Measurements from ENCODE around the gene TTYH1.

Gene TTYH1

DNA sequence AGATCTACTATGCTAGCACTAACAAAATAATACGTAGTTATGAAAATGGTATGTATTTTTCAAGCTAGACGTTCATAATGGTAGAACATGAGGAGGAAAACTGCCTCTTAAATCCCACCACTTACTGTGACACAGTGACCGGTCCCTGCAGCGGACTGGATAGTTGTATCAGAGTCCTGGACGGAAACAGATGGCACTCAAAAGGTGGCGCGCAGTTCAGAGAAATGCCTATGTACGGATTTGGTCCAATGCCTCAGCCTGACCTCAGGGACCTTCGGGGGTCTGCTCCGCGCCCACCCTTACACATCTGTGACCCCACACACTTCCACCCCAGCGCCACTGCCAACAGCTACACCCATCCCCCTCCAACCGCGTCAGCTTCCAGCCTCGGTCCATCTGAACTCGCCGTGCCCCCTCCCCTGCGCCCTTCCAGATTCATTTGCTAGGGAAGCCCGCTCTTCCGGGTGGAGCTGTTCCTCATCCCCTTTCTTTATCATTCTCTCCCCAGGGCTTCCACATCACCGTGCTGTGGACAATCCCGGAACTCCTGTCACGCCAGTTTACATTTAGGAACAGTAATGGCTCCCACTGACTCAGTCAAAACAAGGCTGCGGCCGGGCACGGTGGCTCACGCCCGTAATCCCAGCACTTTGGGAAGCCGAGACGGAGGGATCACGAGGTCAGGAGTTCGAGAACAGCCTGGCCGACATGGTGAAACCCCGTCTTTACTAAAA lies 32.9 kb downstream of the TTYH1 start:
- no peak for FAIRE-seq

DNA sequence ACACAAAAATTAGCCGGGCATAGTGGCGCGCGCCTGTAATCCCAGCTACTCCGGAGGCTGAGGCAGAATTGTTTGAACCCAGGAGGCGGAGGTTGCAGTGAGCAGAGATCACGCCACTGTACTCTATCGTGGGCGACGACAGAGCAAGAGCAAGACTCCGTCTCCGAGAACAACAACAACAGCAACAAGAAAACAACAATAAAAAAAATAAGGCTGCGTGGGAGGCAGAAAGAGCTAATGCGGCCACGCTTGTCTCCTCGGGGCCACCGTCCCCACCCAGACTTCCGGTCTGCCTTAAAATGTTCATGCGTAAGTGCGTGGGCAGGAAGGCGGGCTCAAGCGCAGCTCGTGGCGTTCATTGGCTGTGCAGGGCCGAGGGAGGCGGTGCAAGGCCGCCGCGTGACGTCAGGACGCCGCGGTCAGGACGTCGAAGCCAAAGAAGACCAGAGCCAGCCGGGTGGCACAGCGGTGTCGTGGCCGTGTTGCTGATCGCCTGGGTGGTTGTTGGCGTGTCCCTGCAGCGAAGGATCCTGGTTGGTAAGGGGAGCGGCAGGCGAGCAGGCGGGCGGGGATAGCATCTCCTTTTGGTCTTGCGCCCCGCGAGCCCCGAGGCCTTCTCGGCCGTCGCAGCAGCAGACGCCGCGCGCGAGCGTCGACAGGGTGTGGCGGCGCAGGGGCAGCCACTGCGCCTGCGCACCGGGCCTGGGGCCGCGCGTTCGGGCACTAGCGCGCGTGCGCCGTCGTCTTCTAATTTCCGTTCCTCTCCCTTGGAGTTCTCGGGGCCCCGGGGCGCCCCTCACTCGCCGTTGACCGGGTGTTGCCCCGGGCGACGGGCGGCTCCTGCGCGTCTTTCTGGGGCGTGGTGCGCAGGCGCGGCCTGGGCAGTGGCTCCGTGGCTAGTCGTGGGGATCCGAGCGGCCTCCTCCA lies 33.8 kb downstream of the TTYH1 start, which contains the start of gene LENG8:
LENG8 (plus strand) TSS at position 426 of the 927 bp plus-strand sequence. CDS start 2,146 bp downstream, outside the sequence.
- FAIRE-seq: peak; percentile 94

DNA sequence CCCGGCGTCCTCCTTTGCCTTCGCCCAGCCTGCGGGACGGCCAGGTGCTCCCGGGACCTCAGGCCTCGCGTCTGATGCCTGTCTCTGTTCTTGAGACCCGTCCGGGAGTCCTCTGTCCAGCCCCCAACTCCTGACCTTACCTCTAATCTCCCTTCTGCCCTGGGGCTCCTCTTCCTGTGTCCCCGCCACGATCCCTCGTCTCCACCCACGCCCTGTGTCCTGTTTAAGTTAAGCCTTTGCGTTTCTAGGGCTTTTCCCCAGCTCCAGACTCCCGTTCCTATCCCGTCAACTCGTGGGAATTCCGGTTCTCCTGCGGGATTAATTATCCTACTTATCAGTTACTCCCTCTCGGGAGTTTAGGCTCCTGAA lies 34.4 kb downstream of the TTYH1 start:
- FAIRE-seq: no peak

DNA sequence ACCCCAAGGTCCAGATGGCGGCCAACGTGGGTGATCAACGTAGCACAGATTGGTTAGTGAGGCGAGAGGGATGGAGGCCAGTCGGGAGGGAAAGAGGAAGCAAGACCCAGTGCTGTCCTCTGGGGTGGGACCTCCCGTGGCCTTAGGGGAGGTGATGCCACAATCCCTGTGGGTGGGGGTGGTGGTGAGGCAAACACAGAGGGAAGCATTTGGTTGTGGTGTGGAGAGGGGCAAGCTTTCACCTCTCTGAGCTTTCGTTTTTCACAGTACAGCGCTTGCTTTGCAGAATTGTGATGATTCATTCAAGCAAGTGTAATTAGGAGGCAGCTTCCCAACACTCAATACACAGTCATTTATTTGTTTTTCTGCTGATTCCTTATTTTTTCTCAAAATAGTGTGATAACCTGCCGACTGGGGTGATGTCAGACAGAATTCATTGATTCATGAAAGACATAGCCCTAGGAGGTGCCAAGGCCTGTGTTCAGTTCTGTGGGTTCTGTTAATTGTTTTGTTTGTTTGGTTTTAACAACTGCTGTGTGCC lies 36.1 kb downstream of the TTYH1 start:
- FAIRE-seq: no peak

DNA sequence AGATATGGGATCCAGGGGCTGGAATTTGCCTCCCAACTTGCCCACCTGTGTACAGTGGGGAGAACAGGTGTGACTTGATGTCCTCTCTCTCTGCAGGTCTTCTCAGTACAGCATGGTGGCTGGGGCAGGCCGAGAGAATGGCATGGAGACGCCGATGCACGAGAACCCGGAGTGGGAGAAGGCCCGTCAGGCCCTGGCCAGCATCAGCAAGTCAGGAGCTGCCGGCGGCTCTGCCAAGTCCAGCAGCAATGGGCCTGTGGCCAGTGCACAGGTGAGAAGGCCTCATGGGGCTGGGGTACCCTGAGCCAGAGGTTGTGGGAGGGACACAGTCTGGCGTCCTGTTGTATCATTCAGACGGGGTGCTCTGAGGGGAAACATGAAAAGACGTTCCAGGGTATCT lies 36.7 kb downstream of the TTYH1 start:
- no peak for FAIRE-seq

DNA sequence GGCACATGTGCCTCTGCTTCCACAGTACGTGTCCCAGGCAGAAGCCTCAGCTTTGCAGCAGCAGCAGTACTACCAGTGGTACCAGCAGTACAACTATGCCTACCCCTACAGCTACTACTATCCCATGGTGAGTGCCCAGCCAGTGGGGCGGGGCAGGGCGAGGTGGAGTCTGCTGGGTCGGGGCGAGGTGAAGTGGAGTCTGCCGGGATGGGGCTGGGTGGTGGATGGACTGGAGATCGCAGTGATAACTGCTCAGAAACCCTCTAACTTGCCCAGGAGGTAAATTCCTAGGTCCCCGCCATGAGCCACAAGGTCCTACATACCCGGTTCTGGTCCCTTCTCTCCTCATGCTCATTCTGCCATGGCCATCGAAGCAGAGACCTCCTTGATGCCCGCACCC lies 37.4 kb downstream of the TTYH1 start:
- no peak for FAIRE-seq

DNA sequence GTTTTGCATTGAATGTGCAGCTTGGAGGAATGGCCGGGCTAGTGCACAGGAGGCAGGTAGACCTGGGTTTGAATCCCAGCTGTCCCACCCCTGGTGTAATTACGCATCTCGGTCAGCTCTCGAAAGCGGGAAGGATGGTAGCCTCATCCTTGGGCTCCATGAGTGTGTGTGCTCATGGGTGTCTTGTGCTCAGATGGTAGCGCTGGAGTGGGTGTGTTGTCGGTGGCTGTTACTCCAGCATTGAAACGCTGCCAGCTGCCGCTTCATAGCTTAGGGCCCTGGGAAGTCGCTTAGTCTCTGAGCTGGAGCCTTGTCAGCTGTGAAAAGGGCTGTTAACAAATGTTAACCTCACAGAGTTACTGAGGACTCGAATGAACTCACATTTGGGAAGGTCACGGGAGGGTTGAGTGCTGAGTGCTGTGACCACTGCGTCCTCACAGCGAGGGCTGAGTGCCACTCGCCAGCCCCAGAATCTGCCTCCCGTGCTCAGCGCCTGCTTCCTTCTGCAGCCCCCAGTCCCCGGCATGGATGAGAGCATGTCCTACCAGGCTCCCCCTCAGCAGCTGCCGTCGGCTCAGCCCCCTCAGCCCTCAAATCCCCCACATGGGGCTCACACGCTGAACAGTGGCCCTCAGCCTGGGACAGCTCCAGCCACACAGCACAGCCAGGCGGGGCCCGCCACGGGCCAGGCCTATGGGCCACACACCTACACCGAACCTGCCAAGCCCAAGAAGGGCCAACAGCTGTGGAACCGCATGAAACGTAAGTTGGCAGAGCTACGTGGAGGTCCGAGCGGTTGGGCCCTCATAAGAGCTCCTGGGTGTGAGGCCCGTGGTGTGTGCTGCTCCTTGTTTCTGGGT lies 38.9 kb downstream of the TTYH1 start:
- no peak for FAIRE-seq

DNA sequence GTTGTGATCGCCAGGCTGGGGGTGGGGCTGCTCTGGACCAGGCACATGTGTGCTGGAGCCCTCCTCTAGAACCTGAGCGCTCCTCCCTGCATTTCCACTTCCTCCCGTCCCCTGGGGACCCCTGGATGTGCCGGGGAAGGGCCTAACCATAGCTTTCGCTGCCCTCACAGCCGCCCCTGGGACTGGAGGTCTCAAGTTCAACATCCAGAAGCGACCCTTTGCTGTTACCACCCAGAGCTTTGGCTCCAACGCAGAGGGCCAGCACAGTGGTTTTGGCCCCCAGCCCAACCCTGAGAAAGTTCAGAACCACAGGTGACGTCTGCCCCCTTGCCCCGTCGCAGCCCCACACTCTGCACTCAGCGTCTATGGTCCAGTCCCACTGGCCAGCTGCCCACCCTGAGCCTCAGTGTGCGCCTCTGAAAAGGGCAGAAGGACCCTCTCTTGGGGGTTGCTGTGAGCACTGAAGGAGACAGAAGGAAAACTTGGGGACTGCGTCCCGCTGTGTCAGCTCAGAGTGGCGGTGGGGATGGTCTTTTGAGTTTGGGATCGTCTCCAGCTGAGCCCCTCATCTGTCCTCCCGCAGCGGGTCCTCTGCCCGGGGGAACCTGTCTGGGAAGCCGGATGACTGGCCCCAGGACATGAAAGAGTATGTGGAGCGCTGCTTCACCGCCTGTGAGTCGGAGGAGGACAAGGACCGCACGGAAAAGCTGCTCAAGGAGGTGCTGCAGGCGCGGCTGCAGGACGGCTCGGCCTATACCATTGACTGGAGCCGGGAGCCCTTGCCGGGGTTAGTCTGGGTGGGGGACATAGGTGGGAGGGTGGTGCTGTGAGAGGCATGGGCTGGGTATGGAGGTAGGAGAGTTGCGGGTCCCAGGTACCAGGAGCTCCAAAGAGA lies 39.8 kb downstream of the TTYH1 start:
- FAIRE-seq: no peak

DNA sequence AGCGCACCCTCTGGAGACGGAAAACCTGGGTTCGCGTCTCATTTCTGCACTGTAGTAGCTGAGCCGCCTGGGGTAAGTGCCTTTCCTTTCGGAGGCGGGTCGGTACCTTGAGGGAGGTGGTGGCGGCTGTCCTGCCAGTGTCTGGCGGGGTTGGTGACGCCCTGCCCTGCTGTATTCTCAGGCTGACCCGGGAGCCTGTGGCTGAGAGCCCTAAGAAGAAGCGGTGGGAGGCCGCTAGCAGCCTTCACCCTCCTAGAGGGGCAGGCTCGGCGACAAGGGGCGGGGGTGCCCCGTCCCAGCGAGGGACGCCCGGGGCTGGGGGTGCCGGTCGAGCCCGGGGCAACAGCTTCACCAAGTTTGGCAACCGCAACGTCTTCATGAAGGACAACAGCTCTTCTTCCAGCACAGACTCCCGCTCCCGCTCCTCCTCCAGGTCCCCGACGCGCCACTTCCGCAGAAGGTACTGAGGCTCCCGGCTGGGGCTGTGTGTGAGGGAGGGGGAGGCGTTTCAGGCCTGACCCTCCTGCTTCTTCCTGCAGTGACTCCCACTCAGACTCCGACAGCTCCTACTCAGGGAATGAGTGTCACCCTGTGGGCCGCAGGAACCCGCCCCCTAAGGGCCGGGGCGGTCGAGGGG lies 40.6 kb downstream of the TTYH1 start:
- FAIRE-seq: no peak

DNA sequence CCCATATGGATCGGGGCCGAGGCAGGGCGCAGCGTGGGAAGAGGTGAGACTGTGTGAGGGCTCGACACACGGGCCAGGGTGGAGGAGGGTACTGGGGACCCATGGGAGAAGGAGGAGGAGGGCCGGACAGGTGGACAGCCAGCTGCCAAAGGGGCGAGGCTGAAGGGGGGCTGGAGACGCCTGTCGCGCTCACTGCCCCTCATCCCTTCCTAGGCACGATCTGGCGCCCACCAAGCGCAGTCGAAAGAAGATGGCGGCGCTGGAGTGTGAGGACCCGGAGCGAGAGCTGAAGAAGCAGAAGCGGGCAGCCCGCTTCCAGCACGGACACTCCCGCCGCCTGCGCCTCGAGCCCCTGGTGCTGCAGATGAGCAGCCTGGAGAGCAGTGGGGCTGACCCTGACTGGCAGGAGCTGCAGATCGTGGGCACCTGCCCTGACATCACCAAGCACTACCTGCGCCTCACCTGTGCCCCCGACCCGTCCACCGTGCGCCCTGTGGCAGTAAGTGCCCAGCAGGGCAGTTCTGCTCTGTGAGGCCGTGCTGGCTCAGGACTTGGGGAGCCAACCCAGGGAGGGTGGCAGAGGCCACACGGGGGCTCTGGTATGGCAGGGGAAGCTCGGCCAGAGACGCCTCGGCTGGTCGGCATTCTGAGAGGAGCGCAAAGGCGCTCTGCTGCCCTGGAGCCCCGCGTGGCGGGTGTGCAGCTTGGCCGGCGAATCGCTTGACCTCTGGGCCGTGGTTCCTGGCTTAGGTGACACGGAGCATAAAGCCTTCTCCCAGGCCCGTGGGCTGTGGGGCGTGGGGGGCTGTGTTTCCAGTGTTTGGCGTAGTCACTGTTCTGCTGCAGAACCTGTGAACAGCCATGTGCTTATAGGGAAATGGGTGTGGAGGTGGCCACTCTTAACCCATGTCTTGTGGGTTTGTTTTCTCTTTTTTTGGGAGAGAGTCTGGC lies 41.4 kb downstream of the TTYH1 start:
- FAIRE-seq: no peak

DNA sequence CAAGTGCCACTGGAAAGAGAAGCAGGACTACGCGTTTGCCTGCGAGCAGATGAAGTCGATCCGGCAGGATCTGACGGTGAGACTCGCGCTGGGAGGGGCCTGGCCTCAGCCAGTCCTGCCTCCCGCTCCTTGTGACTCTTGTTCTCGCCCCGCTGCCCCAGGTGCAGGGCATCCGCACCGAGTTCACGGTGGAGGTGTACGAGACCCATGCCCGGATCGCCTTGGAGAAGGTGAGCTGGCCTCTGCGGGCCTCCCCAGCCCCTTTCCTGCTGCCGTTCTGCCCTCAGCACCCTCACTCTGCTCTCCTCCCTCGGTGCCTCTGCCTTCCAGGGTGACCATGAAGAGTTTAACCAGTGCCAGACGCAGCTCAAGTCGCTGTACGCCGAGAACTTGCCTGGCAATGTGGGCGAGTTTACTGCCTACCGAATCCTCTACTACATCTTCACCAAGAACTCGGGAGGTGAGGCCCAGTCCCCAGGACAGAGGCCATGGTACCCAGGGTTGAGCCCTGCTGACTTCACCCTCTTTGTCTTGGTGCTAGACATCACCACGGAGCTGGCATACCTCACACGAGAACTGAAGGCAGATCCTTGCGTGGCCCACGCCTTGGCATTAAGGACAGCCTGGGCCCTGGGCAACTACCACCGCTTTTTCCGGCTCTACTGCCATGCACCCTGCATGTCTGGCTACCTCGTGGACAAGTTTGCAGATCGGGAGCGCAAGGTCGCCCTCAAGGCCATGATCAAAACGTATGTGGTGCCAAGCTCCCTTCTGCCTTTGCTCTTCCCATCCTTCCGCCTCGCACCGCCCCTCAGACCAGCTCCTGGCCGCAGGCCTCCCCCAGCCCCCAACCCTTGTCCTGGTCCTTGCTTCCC lies 42.7 kb downstream of the TTYH1 start:
- FAIRE-seq: no peak

DNA sequence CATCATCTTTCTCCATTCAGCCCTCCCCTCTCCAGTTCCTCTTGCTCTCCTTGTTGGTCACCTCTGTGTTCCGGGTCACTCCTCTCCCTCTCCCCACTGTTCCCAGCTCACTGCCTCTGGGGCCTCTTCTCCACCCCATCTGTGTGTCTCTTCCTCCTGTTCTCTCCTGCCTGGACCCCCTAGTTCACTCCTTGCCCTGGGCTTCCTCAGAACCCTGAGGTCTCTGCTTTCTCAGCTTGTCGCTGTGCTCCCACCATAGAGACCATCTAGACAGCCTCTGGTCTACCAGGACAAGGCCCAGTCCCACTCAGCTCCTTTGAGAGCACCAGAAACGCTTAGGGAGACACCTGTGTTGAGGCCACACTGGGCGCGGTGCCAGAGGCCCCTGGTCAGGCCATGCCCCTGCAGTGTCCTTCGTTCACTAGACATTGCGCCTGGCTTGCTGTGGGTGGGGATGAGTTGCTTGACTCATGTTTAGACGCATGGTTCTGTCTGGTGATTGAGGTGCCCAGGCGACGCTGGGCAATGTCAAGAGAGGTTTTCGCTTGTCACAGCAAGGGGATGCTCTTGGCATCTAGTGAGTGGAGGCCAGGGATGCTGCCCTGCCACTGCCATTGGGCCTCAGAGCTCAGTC lies 43.5 kb downstream of the TTYH1 start:
- FAIRE-seq: no peak

DNA sequence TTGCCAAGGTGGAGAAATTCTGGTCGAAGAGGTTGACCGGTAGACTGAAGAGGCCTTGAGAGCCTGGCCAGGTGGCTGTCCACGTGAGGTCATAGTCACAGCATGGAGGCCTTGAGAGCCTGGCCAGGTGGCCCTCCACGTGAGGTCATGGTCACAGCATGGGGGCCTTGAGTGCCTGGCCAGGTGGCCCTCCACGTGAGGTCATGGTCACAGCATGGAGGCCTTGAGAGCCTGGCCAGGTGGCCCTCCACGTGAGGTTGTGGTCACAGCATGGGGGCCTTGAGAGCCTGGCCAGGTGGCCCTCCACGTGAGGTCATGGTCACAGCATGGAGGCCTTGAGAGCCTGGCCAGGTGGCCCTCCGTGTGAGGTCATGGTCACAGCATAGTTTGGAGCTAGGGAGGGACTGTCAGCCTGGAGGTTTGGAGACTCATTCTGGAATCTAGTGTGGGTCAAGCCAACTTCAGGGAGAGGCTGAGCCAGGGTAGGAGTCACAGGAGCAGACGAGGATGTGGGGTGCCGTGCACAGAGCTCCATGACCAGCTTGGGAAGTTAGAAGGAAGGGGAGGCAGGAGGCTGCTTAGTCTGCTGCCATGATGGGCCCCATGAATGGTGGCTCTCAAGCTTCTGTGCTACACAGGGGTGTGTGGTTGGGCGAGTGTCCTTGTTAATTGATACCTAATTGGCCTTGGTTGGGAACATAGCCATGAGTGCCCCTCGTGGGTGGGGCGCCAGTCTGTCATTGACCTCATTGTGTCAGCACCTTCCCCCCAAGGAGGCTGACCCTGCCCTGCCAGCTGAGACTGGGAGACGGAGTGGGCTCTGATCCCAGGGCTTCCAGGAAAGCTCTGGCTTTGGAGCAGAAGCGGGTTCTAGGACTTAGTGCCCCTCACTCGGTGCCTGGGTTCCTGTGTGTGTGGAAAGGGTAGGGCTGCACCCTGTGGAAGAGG lies 44.3 kb downstream of the TTYH1 start:
- no peak for FAIRE-seq

DNA sequence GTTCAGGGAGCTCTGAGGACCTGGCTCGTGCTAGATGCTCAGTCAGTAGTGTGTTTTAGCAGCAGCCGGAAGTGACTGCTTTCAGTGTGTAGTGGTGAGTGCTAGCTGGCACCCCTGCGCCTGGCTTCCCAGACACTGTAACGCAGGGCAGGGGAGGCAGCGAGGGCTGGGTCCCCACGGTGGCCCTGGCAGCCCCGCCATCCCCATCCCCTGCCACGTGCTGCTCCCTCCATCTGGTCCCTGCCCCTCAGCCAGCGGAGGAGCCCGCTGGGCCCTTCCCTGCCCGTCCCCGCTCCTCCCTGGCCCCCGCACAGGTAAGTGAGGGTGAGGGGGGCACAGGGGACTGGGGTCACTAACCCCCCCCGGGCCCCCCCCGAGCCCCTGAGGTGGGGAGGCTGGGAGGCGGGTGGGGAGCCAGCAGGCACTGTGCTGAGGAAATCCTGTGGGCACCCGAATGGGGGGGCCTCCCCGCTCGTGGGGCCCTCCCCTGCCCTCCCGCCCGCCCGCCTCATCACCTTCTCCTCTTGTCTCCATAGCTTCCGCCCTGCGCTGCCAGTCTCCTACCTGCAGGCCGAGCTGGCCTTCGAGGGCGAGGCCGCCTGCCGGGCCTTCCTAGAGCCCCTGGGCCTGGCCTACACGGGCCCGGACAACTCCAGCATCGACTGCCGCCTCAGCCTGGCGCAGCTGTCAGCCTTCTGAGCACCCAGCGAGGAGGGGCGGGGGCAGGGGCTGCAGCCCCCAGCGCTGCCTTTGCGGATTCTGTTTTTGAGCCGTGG lies 45.2 kb downstream of the TTYH1 start:
- FAIRE-seq: no peak

DNA sequence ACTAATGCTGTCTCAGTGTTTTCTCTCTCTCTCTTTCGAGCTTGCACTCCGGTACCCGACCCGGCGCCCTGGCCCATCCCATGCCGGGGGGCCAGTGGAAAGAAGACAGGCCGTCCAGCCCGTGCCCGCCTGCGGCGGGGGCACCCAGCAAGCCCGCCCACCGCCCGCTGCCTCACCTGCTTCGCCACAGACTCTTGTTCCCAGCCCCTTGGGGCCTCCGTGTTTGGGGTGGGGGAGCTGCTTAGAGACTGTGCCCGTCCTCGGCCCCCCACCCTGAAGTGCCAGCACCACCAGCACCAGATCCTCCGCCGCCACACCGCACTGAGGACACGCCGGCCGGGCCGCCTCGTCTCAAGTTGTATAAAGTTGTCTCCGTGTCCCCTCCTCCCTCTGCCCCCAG lies 45.9 kb downstream of the TTYH1 start:
- FAIRE-seq: no peak

DNA sequence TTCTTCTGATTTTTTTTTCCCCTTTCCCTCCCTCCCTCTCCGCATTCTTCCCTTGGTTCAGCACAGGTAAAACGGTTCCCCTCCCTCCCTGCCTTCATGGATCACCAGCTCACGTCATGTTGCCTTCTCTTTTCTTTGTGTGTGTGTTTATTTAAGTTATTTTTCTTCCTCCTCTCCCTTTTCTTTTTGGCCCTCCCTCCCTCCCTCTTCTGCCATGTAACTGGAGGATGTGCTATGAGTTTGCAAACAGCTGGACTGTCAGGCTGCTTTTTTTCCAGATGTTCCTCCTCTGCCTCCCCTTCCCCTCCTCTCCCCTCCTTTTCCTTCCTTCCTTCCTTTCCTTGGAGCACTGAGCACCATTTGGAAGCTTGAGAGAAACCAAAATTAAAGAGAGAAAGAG lies 46.3 kb downstream of the TTYH1 start:
- no peak for FAIRE-seq

Measured in G401.6 (cell line).